OCI-LY7 (cell line): Measurements from ENCODE around the gene NR1H2. TPM values are rescaled to one million over a fixed set of nuclear protein-coding genes. Genes with fewer than 3 reads are reported as not detected.

ENCODE experiments used
- BruUV-seq: library from RNA; stranded (reverse); fragments of 400-500 nt; replicated peaks from 2 replicates; lab custom pipeline; 2021; lab: Mats Ljungman, UMichigan
- CTCF ChIA-PET: fragments of 300-600 bp; sonication (Branson Sonifier 250); formaldehyde crosslinking; loops from one replicate; lab custom pipeline; 2022; ENCODE audit warnings: antibody characterized with exemption; ENCODE audit not compliant: unreplicated experiment; lab: Charles Lee
- POLR2A ChIA-PET: fragments of 300-600 bp; sonication (Branson Sonifier 250); formaldehyde crosslinking; loops from one replicate; lab custom pipeline; 2022; ENCODE audit warnings: antibody characterized with exemption; lab: Charles Lee
- DNase-seq: peaks from one replicate; pipeline ENCODE4 v3.0.0-alpha.2; 2015; ENCODE audit warnings: low spot score
- H2AFZ ChIP-seq: fragments of 200-600 bp; sonication (generic), shearing (Covaris generic); 2 replicates; pipeline ENCODE4 v1.6.1; 2014; ENCODE audit warnings: mild to moderate bottlenecking, antibody characterized with exemption, low read length, moderate library complexity
- H3K27ac ChIP-seq: fragments of 200-600 bp; sonication (generic); 2 replicates; pipeline ENCODE4 v1.5.1; 2014; ENCODE audit warnings: mixed run types, low read depth, mild to moderate bottlenecking, moderate library complexity, low read length, inconsistent platforms; ENCODE audit not compliant: poor library complexity, severe bottlenecking
- H3K36me3 ChIP-seq: fragments of 200-600 bp; sonication (generic); 2 replicates; pipeline ENCODE4 v1.6.1; 2014; ENCODE audit warnings: mild to moderate bottlenecking, antibody characterized with exemption, low read length, moderate library complexity, mixed read lengths; ENCODE audit not compliant: insufficient read depth
- H3K4me1 ChIP-seq: fragments of 200-600 bp; sonication (generic); 2 replicates; pipeline ENCODE4 v1.5.1; 2014; ENCODE audit warnings: mild to moderate bottlenecking, low read length; ENCODE audit not compliant: insufficient read depth, poor library complexity, severe bottlenecking
- H3K4me2 ChIP-seq: fragments of 200-600 bp; sonication (generic); 2 replicates; pipeline ENCODE4 v1.6.1; 2014; ENCODE audit warnings: mild to moderate bottlenecking, low read length
- H3K4me3 ChIP-seq: fragments of 200-600 bp; sonication (generic); 2 replicates; pipeline ENCODE4 v1.5.1; 2014; ENCODE audit warnings: mild to moderate bottlenecking, low read depth, low read length; ENCODE audit not compliant: poor library complexity, severe bottlenecking
- H3K79me2 ChIP-seq: fragments of 200-600 bp; sonication (generic); 2 replicates; pipeline ENCODE4 v1.6.1; 2016; ENCODE audit warnings: low read depth, mild to moderate bottlenecking, low read length, moderate library complexity, mixed read lengths; ENCODE audit not compliant: insufficient read depth
- H3K9me2 ChIP-seq: fragments of 200-600 bp; sonication (generic); 2 replicates; pipeline ENCODE4 v1.6.1; 2016; ENCODE audit warnings: mild to moderate bottlenecking, low read length, mixed read lengths; ENCODE audit not compliant: insufficient read depth
- H3K9me3 ChIP-seq: fragments of 200-600 bp; sonication (generic); 2 replicates; pipeline ENCODE4 v1.6.1; 2014; ENCODE audit warnings: mild to moderate bottlenecking, mixed run types, low read length, mixed read lengths
- H4K20me1 ChIP-seq: fragments of 200-600 bp; sonication (generic); 2 replicates; pipeline ENCODE4 v1.6.1; 2014; ENCODE audit warnings: mild to moderate bottlenecking, antibody characterized with exemption, low read length, moderate library complexity, mixed read lengths; ENCODE audit not compliant: insufficient read depth
- EZH2phosphoT487 ChIP-seq: fragments of 200-600 bp; sonication (generic); IDR thresholded peaks from 2 replicates; pipeline ENCODE4 v1.6.1; 2018; ENCODE audit warnings: low read depth, borderline replicate concordance, mild to moderate bottlenecking, mixed run types, antibody characterized with exemption, low read length, moderate library complexity, mixed read lengths
- intact Hi-C: fragments of 100-400 bp; cut with micrococcal nuclease; formaldehyde crosslinking; loops from one replicate; pipeline ENCODE4 v1.10.0; 2022; ENCODE audit not compliant: unreplicated experiment
- total RNA-seq, 2 experiments: library from RNA; depleted of rRNA in 1 of 2; stranded (reverse); fragments of >200 nt in 1 of 2; shearing (Covaris generic) in 1 of 2; gene quantifications; 2 replicates each; pipeline ENCODE4 v1.2.3, GENCODE V29; 2014 to 2022
- TF ChIP-seq, protein P1 (sequence below): fragments of 200-600 bp; sonication (generic); conservative IDR thresholded peaks from 2 replicates; pipeline ENCODE4 v1.5.1; 2014; ENCODE audit warnings: mild to moderate bottlenecking, antibody characterized with exemption, low read length, moderate library complexity, mixed read lengths

Gene NR1H2
- total RNA-seq, 2 experiments from 2014 or later = 41.2 to 65.7 TPM

DNA sequence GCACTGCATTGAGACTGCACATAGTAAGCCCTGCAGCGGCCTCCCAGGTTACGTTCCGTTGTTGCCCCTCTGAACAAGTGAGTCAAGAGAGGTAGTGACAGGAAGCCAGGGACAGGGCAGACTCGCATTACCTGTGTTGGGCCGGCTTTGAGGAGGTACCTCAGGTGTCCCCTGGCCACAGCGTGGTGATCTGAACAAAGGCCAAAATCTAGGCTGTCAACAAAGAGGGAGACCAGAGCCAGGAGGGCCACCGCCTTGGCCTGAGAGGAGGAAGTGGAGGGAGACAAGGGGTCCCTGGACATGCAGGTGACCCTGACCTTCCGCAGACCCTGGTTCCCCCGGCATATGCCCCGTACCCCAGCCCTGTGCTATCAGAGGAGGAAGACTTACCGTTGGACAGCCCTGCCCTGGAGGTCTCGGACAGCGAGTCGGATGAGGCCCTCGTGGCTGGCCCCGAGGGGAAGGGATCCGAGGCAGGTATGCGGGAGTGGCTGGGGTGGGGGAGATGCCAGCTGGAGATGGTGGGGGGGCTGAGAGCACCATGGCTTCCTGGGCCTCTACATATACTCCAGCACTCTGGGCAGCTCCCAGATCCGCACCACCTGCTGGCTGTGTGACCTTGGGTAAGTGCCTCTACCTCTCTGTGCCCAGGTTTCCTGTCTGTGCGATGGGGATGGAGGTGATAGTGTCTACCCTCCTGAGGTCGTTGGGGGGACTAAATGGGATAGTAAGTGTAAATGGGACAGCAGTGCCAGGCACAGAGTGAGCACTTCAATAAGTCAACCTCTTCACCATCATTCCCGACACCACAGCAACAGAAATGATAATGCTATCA is 47.2 kb downstream of the NR1H2 start:
- Histone ChIP-seq H3K4me3 (no peak overlapping the region), H2AFZ (no peak overlapping the region), H3K27ac (peak overlapping the region; percentile 49), H3K4me1 (peaks cover 34% of the 10 kb centered on the region), H3K9me2 (no peaks in the 10 kb centered on the region), H4K20me1 (no peaks in the 10 kb centered on the region; the same call in 1 of the 2 replicates), H3K4me2 (no peak overlapping the region), H3K36me3 (peaks cover 74% of the 10 kb centered on the region), H3K9me3 (peaks cover 5% of the 10 kb centered on the region; the same call in 1 of the 2 replicates), H3K79me2 (peaks cover 35% of the 10 kb centered on the region)
- POLR2A ChIA-PET = no interaction called here
- intact Hi-C loops = no loop called here
- no peak for TF ChIP-seq EZH2phosphoT487
- TF ChIP-seq, protein P1, sequence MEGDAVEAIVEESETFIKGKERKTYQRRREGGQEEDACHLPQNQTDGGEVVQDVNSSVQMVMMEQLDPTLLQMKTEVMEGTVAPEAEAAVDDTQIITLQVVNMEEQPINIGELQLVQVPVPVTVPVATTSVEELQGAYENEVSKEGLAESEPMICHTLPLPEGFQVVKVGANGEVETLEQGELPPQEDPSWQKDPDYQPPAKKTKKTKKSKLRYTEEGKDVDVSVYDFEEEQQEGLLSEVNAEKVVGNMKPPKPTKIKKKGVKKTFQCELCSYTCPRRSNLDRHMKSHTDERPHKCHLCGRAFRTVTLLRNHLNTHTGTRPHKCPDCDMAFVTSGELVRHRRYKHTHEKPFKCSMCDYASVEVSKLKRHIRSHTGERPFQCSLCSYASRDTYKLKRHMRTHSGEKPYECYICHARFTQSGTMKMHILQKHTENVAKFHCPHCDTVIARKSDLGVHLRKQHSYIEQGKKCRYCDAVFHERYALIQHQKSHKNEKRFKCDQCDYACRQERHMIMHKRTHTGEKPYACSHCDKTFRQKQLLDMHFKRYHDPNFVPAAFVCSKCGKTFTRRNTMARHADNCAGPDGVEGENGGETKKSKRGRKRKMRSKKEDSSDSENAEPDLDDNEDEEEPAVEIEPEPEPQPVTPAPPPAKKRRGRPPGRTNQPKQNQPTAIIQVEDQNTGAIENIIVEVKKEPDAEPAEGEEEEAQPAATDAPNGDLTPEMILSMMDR = no peak
- DNase-seq = no peak
- no TSS peak for BruUV-seq
- CTCF ChIA-PET = no interaction called here

DNA sequence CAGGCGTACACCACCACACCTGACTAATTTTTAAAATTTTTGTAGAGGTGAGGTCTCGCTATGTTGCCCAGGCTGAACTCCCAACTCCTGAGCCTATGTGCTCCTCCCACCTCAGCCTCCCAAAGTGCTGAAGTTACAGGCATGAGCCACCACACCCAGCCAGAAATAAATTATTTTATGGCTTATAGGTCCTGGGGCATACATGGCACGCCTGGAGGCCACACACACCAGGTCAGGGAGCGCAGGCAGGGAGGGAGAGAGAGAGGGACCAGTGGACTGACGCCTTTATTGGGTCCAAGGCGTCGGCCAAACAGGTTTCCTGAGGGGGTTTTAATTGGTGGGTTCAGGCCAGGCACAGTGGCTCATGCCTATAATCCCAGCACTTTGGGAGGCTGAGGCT is 49.3 kb downstream of the NR1H2 start:
- CTCF ChIA-PET = no interaction called here
- intact Hi-C loops = no loop called here

More for the DNA sequence above, 49.3 kb downstream of the NR1H2 start:
- Histone ChIP-seq H3K9me3 (peaks cover 5% of the 10 kb centered on the region; the same call in 1 of the 2 replicates), H3K79me2 (peaks cover 16% of the 10 kb centered on the region), H3K4me2 (no peak overlapping the region), H3K9me2 (no peaks in the 10 kb centered on the region), H3K36me3 (peaks cover 82% of the 10 kb centered on the region), H3K4me1 (peaks cover 53% of the 10 kb centered on the region), H3K27ac (no peak overlapping the region), H4K20me1 (no peaks in the 10 kb centered on the region; the same call in 1 of the 2 replicates), H3K4me3 (no peak overlapping the region), H2AFZ (no peak overlapping the region)
- no peak for TF ChIP-seq EZH2phosphoT487
- TF ChIP-seq, protein P1 = no peak
- POLR2A ChIA-PET = no interaction called here
- no peak for DNase-seq
- no TSS peak for BruUV-seq
